ENCODE measurements around the gene ARHGAP30.

Gene ARHGAP30

GRCh38 chr1:161088587-161089110 lies 19.0 kb upstream of the ARHGAP30 start:
- Histone ChIP-seq H3K9me3 (ENCODE audit: control insufficient read depth, low read length) (no peaks in the 10 kb centered on the region), H3K4me1 (ENCODE audit: control insufficient read depth, insufficient read depth, low read length) (peaks cover 58% of the 10 kb centered on the region), H3K9ac (ENCODE audit: low read length) (peak overlapping the region; percentile 91), H3K36me3 (ENCODE audit: control insufficient read depth, insufficient read depth, low read length) (no peaks in the 10 kb centered on the region), H3K27me3 (ENCODE audit: control insufficient read depth, insufficient read depth, low read length) (no peaks in the 10 kb centered on the region), H3K4me3 (ENCODE audit: low read length) (peak overlapping the region; percentile 5)

GRCh38 chr1:161086457-161086856 lies 16.8 kb upstream of the ARHGAP30 start:
- H3K9ac ChIP-seq (ENCODE audit: low read length), result peak overlapping the region; percentile 91
- peaks cover 80% of the 10 kb centered on the region for H3K4me1 ChIP-seq (ENCODE audit: control insufficient read depth, insufficient read depth, low read length)

GRCh38 chr1:161085165-161085564 lies 15.5 kb upstream of the ARHGAP30 start:
- Histone ChIP-seq H3K9ac (ENCODE audit: low read length) (peak overlapping the region; percentile 91), H3K4me3 (ENCODE audit: low read length) (no peak overlapping the region), H3K4me1 (ENCODE audit: control insufficient read depth, insufficient read depth, low read length) (peaks cover 91% of the 10 kb centered on the region), H3K27me3 (ENCODE audit: control insufficient read depth, insufficient read depth, low read length) (no peaks in the 10 kb centered on the region), H3K36me3 (ENCODE audit: control insufficient read depth, insufficient read depth, low read length) (no peaks in the 10 kb centered on the region), H3K9me3 (ENCODE audit: control insufficient read depth, low read length) (no peaks in the 10 kb centered on the region)

More at GRCh38 chr1:161086457-161086856, 16.8 kb upstream of the ARHGAP30 start:
- no peaks in the 10 kb centered on the region for H3K36me3 ChIP-seq (ENCODE audit: control insufficient read depth, insufficient read depth, low read length)
- H3K4me3 ChIP-seq (ENCODE audit: low read length), result peak overlapping the region; percentile 5
- H3K9me3 ChIP-seq (ENCODE audit: control insufficient read depth, low read length), result no peaks in the 10 kb centered on the region
- H3K27me3 ChIP-seq (ENCODE audit: control insufficient read depth, insufficient read depth, low read length), result no peaks in the 10 kb centered on the region

- Histone ChIP-seq H3K4me3 (ENCODE audit: low read length) (no peak overlapping the region), H3K9me3 (ENCODE audit: control insufficient read depth, low read length) (no peaks in the 10 kb centered on the region), H3K9ac (ENCODE audit: low read length) (peak overlapping the region; percentile 91), H3K27me3 (ENCODE audit: control insufficient read depth, insufficient read depth, low read length) (no peaks in the 10 kb centered on the region), H3K36me3 (ENCODE audit: control insufficient read depth, insufficient read depth, low read length) (no peaks in the 10 kb centered on the region), H3K4me1 (ENCODE audit: control insufficient read depth, insufficient read depth, low read length) (peaks cover 89% of the 10 kb centered on the region)
These were observed 14.9 kb upstream of the ARHGAP30 start for GRCh38 chr1:161084597-161084988.

GRCh38 chr1:161083748-161084596 lies 14.3 kb upstream of the ARHGAP30 start:
- Histone ChIP-seq H3K4me1 (ENCODE audit: control insufficient read depth, insufficient read depth, low read length) (peaks cover 87% of the 10 kb centered on the region), H3K9ac (ENCODE audit: low read length) (peak overlapping the region; percentile 91), H3K4me3 (ENCODE audit: low read length) (no peak overlapping the region), H3K9me3 (ENCODE audit: control insufficient read depth, low read length) (no peaks in the 10 kb centered on the region), H3K36me3 (ENCODE audit: control insufficient read depth, insufficient read depth, low read length) (no peaks in the 10 kb centered on the region), H3K27me3 (ENCODE audit: control insufficient read depth, insufficient read depth, low read length) (no peaks in the 10 kb centered on the region)

GRCh38 chr1:161082996-161083747 lies 13.5 kb upstream of the ARHGAP30 start:
- Histone ChIP-seq H3K9ac (ENCODE audit: low read length) (peak overlapping the region; percentile 91), H3K4me1 (ENCODE audit: control insufficient read depth, insufficient read depth, low read length) (peaks cover 83% of the 10 kb centered on the region), H3K9me3 (ENCODE audit: control insufficient read depth, low read length) (no peaks in the 10 kb centered on the region), H3K36me3 (ENCODE audit: control insufficient read depth, insufficient read depth, low read length) (no peaks in the 10 kb centered on the region), H3K4me3 (ENCODE audit: low read length) (no peak overlapping the region), H3K27me3 (ENCODE audit: control insufficient read depth, insufficient read depth, low read length) (no peaks in the 10 kb centered on the region)

GRCh38 chr1:161082483-161082882 lies 12.8 kb upstream of the ARHGAP30 start:
- Histone ChIP-seq H3K4me3 (ENCODE audit: low read length) (no peak overlapping the region), H3K4me1 (ENCODE audit: control insufficient read depth, insufficient read depth, low read length) (peaks cover 76% of the 10 kb centered on the region), H3K27me3 (ENCODE audit: control insufficient read depth, insufficient read depth, low read length) (no peaks in the 10 kb centered on the region), H3K9me3 (ENCODE audit: control insufficient read depth, low read length) (no peaks in the 10 kb centered on the region), H3K9ac (ENCODE audit: low read length) (peak overlapping the region; percentile 76), H3K36me3 (ENCODE audit: control insufficient read depth, insufficient read depth, low read length) (peaks cover 2% of the 10 kb centered on the region)

- H3K4me3 ChIP-seq (ENCODE audit: low read length), result no peak overlapping the region
- peaks cover 67% of the 10 kb centered on the region for H3K4me1 ChIP-seq (ENCODE audit: control insufficient read depth, insufficient read depth, low read length)
- no peaks in the 10 kb centered on the region for H3K9me3 ChIP-seq (ENCODE audit: control insufficient read depth, low read length)
- H3K36me3 ChIP-seq (ENCODE audit: control insufficient read depth, insufficient read depth, low read length), result peaks cover 5% of the 10 kb centered on the region
- no peak overlapping the region for H3K9ac ChIP-seq (ENCODE audit: low read length)
- no peaks in the 10 kb centered on the region for H3K27me3 ChIP-seq (ENCODE audit: control insufficient read depth, insufficient read depth, low read length)
These were observed 11.8 kb upstream of the ARHGAP30 start for GRCh38 chr1:161081519-161081918.

GRCh38 chr1:161080441-161081405 lies 11.0 kb upstream of the ARHGAP30 start:
- peaks cover 5% of the 10 kb centered on the region for H3K36me3 ChIP-seq (ENCODE audit: control insufficient read depth, insufficient read depth, low read length)
- H3K27me3 ChIP-seq (ENCODE audit: control insufficient read depth, insufficient read depth, low read length), result no peaks in the 10 kb centered on the region
- no peak overlapping the region for H3K4me3 ChIP-seq (ENCODE audit: low read length)
- H3K9ac ChIP-seq (ENCODE audit: low read length), result no peak overlapping the region
- peaks cover 59% of the 10 kb centered on the region for H3K4me1 ChIP-seq (ENCODE audit: control insufficient read depth, insufficient read depth, low read length)
- no peaks in the 10 kb centered on the region for H3K9me3 ChIP-seq (ENCODE audit: control insufficient read depth, low read length)

- Histone ChIP-seq H3K27me3 (ENCODE audit: control insufficient read depth, insufficient read depth, low read length) (no peaks in the 10 kb centered on the region), H3K9ac (ENCODE audit: low read length) (no peak overlapping the region), H3K9me3 (ENCODE audit: control insufficient read depth, low read length) (no peaks in the 10 kb centered on the region), H3K4me3 (ENCODE audit: low read length) (no peak overlapping the region), H3K36me3 (ENCODE audit: control insufficient read depth, insufficient read depth, low read length) (peaks cover 5% of the 10 kb centered on the region), H3K4me1 (ENCODE audit: control insufficient read depth, insufficient read depth, low read length) (peaks cover 53% of the 10 kb centered on the region)
These were observed 9.9 kb upstream of the ARHGAP30 start for GRCh38 chr1:161079436-161080110.

- Histone ChIP-seq H3K4me1 (ENCODE audit: control insufficient read depth, insufficient read depth, low read length) (peaks cover 43% of the 10 kb centered on the region), H3K36me3 (ENCODE audit: control insufficient read depth, insufficient read depth, low read length) (peaks cover 17% of the 10 kb centered on the region), H3K9me3 (ENCODE audit: control insufficient read depth, low read length) (no peaks in the 10 kb centered on the region), H3K9ac (ENCODE audit: low read length) (no peak overlapping the region), H3K27me3 (ENCODE audit: control insufficient read depth, insufficient read depth, low read length) (no peaks in the 10 kb centered on the region), H3K4me3 (ENCODE audit: low read length) (no peak overlapping the region)
These were observed 7.7 kb upstream of the ARHGAP30 start for GRCh38 chr1:161077426-161077825.

Data from mucosa of stomach (tissue), 1 donor.